Stimulated activated CD8-positive, alpha-beta memory T cell treated with anti-CD3 and anti-CD28 coated beads, Interleukin-7, amount 100 ng/mL, for 24 hours (primary cell): ENCODE results near the gene UBQLN1.
"Not testable (repeated sequence)": the region's sequence is repeated elsewhere in the genome, so short reads cannot be mapped to it uniquely, and the experiment has no call there.

Experiments
- DNase-seq: peaks from one replicate; pipeline ENCODE4 v3.0.0-alpha.2; 2020; ENCODE audit warnings: low read depth

Gene UBQLN1

GRCh38 chr9:83630938-83631457 is 76.8 kb downstream of the UBQLN1 start:
- DNase-seq = no peak

- DNase-seq = no peak
Observed at GRCh38 chr9:83629433-83630104, 78.2 kb downstream of the UBQLN1 start.

- no peak for DNase-seq
Observed at GRCh38 chr9:83628540-83628939, 79.2 kb downstream of the UBQLN1 start.

- no peak for DNase-seq
Observed at GRCh38 chr9:83625178-83625577, 82.6 kb downstream of the UBQLN1 start.

GRCh38 chr9:83623679-83624076 is 84.1 kb downstream of the UBQLN1 start:
- no peak for DNase-seq

- DNase-seq = peak; percentile 26
Observed at GRCh38 chr9:83622939-83623678, 84.6 kb downstream of the UBQLN1 start, which contains the start of gene IDNK. IDNK (plus strand) TSS chr9:83623143; CDS start chr9:83623172, 29 bp downstream.

GRCh38 chr9:83622433-83622938 is 85.3 kb downstream of the UBQLN1 start:
- DNase-seq = no peak

GRCh38 chr9:83620841-83621636 is 86.7 kb downstream of the UBQLN1 start:
- no peak for DNase-seq

GRCh38 chr9:83617299-83617698 is 90.5 kb downstream of the UBQLN1 start:
- DNase-seq = no peak

- not testable (repeated sequence) for DNase-seq
Observed at GRCh38 chr9:83613298-83613697, 94.5 kb downstream of the UBQLN1 start.
